Activated B cell treated with CpG ODN at 0.5 μM for 24 hours (primary cell): Measurements from ENCODE around the gene CPA2. TPM values are rescaled to one million over a fixed set of nuclear protein-coding genes. Genes with fewer than 3 reads are reported as not detected.

Experiments
- ATAC-seq: fragments of 200-7000 bp; cut with Tn5 transposase; one replicate; pipeline ENCODE4 v1.10.0; 2021; ENCODE audit warnings: low read depth, mild to moderate bottlenecking, moderate library complexity
- CTCF ChIA-PET: fragments of 350-600 bp; sonication (Branson Sonifier 250); formaldehyde crosslinking; loops from one replicate; lab custom pipeline; 2021; ENCODE audit warnings: antibody characterized with exemption; lab: Charles Lee
- POLR2A ChIA-PET: fragments of 350-600 bp; sonication (Branson Sonifier 250); formaldehyde crosslinking; loops from one replicate; lab custom pipeline; 2021; ENCODE audit warnings: antibody characterized with exemption; lab: Charles Lee
- DNase-seq: peaks from one replicate; pipeline ENCODE4 v3.0.0; 2022
- H3K27ac Mint-ChIP-seq: one replicate; pipeline ENCODE4 v1.8.0; 2020; ENCODE audit warnings: mixed read lengths
- H3K27me3 Mint-ChIP-seq: one replicate; pipeline ENCODE4 v1.8.0; 2021; ENCODE audit warnings: mixed read lengths
- H3K36me3 Mint-ChIP-seq: one replicate; pipeline ENCODE4 v1.8.0; 2021; ENCODE audit warnings: low read depth, mixed read lengths
- H3K4me1 Mint-ChIP-seq: one replicate; pipeline ENCODE4 v1.8.0; 2021; ENCODE audit warnings: mixed read lengths
- H3K4me3 Mint-ChIP-seq: one replicate; pipeline ENCODE4 v1.8.0; 2020; ENCODE audit warnings: mild to moderate bottlenecking, mixed read lengths
- H3K9me3 Mint-ChIP-seq: one replicate; pipeline ENCODE4 v1.8.0; 2020; ENCODE audit warnings: mixed read lengths
- CTCF ChIP-seq: fragments of 200-600 bp; IDR thresholded peaks from one replicate; pipeline ENCODE4 v1.8.0; 2022; ENCODE audit warnings: antibody characterized with exemption, mild to moderate bottlenecking
- intact Hi-C: fragments of 100-400 bp; cut with micrococcal nuclease; formaldehyde crosslinking; loops from one replicate; pipeline ENCODE4 v1.15.1; 2024
- total RNA-seq: library from RNA; stranded (reverse); gene quantifications from 2 replicates; pipeline ENCODE4 v1.2.3, GENCODE V29; 2022

Gene CPA2
- total RNA-seq, 1 donor from 2014 or later = not detected

GRCh38 chr7:130281260-130281659 lies 14.6 kb downstream of the CPA2 start:
- Mint-ChIP-seq H3K9me3 (no peaks in the 10 kb centered on the region), H3K4me1 (no peaks in the 10 kb centered on the region), H3K4me3 (no peak overlapping the region), H3K27me3 (peaks cover 17% of the 10 kb centered on the region), H3K27ac (no peak overlapping the region), H3K36me3 (no peaks in the 10 kb centered on the region)
- ChIA-PET POLR2A (no interaction called here), CTCF (no interaction called here)
- ATAC-seq (no peak), DNase-seq (no peak)
- intact Hi-C loops = no loop called here
- no peak for TF ChIP-seq CTCF

GRCh38 chr7:130286881-130287280 lies 20.2 kb downstream of the CPA2 start:
- H3K27me3 Mint-ChIP-seq = peaks cover 17% of the 10 kb centered on the region
- no peaks in the 10 kb centered on the region for H3K36me3 Mint-ChIP-seq
- no peak for DNase-seq
- no peak overlapping the region for H3K27ac Mint-ChIP-seq
- intact Hi-C loops = no loop called here
- ATAC-seq = no peak
- no peaks in the 10 kb centered on the region for H3K9me3 Mint-ChIP-seq
- H3K4me1 Mint-ChIP-seq = no peaks in the 10 kb centered on the region
- no peak overlapping the region for H3K4me3 Mint-ChIP-seq
- TF ChIP-seq CTCF = no peak
- ChIA-PET CTCF (no interaction called here), POLR2A (no interaction called here)

GRCh38 chr7:130288168-130288567 lies 21.5 kb downstream of the CPA2 start:
- Mint-ChIP-seq H3K4me1 (peaks cover 1% of the 10 kb centered on the region), H3K9me3 (no peaks in the 10 kb centered on the region), H3K4me3 (no peak overlapping the region), H3K36me3 (no peaks in the 10 kb centered on the region), H3K27me3 (peaks cover 12% of the 10 kb centered on the region), H3K27ac (no peak overlapping the region)
- no peak for TF ChIP-seq CTCF
- ATAC-seq (no peak), DNase-seq (no peak)
- intact Hi-C loops = no loop called here
- ChIA-PET POLR2A (no interaction called here), CTCF (no interaction called here)

- CTCF ChIA-PET = no interaction called here
Measured at GRCh38 chr7:130288829-130289228, 22.2 kb downstream of the CPA2 start.

DNA sequence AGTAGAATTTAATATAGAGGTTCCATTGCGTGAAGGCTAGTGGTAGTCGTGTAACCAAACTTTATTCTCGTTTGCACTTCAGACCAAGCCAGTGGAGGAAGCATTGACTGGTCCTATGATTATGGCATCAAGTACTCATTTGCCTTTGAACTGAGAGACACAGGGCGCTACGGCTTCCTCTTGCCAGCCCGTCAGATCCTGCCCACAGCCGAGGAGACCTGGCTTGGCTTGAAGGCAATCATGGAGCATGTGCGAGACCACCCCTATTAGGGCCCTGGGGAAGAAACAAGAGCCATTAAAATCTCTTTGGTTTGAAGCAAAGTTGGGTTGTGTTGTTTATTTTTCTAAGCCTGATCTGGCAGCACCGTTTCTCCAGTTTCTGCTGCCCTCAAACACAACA lies 22.8 kb downstream of the CPA2 start:
- POLR2A ChIA-PET = no interaction called here
- intact Hi-C loops = no loop called here

More at GRCh38 chr7:130288829-130289228, 22.2 kb downstream of the CPA2 start:
- no peak for ATAC-seq
- TF ChIP-seq CTCF = no peak
- Mint-ChIP-seq H3K4me3 (no peak overlapping the region), H3K27ac (no peak overlapping the region), H3K27me3 (peaks cover 8% of the 10 kb centered on the region), H3K36me3 (no peaks in the 10 kb centered on the region), H3K9me3 (no peaks in the 10 kb centered on the region), H3K4me1 (peaks cover 8% of the 10 kb centered on the region)
- POLR2A ChIA-PET = no interaction called here
- intact Hi-C loops = no loop called here
- no peak for DNase-seq

More for the DNA sequence above, 22.8 kb downstream of the CPA2 start:
- no peaks in the 10 kb centered on the region for H3K36me3 Mint-ChIP-seq
- ATAC-seq (no peak), DNase-seq (no peak)
- no peak overlapping the region for H3K4me3 Mint-ChIP-seq
- no peak for TF ChIP-seq CTCF
- H3K27me3 Mint-ChIP-seq = peaks cover 3% of the 10 kb centered on the region
- H3K9me3 Mint-ChIP-seq = no peaks in the 10 kb centered on the region
- CTCF ChIA-PET = no interaction called here
- peaks cover 10% of the 10 kb centered on the region for H3K4me1 Mint-ChIP-seq
- H3K27ac Mint-ChIP-seq = no peak overlapping the region
